NCI-H2227 treated with DMSO at 0.1 percent for 48 hours (cell line): ENCODE results near the gene FAM210A.

Experiments used
- DNase-seq: peaks from one replicate; lab custom pipeline; 2025; lab: John Stamatoyannopoulos, UW

The FAM210A gene

DNA sequence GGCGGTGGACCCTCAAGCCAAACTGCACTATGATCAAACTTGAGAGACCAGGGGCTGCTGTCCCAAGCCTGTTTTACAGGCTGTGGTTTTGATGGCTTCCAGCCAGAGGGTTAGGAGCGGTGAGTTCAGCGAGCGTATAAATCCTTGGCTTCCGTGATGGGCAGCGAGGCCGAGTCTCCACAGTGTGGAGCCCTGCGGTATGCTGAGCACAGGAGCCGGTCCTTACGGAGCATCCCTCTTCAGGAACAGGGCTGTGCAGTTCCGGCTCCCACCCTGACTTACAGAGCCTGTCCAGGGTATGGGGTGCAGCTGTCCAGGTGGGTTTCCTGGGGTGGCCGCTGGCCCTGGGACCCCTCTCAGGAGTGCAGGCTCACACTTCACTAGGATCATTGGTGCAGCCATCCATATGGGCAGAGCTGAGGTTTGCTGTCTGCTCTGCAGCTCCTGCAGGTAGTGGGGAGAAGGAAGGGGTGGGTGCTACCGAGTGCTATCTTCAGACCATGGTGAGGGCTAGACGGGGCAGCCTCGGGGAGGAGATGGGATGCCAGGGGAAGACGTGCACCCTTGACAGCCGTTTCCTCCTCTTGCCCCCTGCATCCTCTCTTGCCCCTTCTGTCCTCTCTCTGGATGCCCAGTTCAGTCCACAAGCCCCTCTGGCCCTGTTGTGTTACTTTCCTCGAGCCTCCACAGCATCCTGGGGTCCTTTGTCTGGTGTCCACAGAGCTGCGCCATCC is 104.3 kb downstream of the FAM210A start:
- no peak for DNase-seq

DNA sequence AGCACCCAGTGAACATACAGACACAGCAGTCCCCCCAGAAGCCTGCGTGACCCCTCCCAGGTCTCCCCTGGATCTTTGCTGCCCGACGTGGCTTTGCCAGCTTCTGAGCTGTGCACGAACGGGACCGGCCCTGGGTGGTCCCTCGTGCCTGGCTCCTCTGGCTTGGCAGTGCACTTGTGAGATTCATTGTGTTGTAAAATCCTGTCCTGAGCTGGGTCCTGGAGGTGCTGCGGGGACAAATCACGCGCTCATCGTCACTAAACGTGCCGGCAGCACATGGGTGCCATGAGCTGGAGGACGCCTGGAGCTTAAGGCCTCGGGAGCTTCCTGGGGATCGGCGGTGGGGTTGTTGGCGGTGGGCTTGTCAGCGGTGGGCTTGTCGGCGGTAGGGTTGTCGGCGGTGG is 104.9 kb downstream of the FAM210A start:
- no peak for DNase-seq

DNA sequence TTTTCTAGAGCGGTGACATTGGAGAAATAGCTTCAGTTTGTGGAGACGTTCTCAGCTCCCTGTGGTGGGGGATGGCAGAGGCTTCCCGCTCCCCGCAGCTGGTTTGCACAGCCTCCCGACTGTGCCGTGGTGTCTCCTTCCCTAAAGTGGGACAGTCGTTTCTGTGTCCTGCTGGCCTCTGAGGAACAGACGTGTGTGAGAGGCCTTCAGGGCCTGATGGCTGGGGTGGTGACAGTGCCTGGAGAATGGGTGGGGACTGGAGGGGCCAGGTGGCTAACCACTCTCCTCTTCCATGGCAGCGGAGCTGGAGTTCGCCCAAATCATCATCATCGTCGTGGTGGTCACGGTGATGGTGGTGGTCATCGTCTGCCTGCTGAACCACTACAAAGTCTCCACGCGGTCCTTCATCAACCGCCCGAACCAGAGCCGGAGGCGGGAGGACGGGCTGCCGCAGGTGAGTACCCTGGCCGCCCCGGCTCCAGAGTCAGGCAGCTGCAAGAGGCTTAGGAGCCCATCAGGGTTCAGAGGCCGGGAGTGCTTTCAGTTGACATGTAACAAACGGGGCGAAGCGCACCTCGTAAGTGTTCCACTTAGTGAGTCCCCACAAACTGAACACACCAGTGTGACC is 105.4 kb downstream of the FAM210A start:
- no peak for DNase-seq

DNA sequence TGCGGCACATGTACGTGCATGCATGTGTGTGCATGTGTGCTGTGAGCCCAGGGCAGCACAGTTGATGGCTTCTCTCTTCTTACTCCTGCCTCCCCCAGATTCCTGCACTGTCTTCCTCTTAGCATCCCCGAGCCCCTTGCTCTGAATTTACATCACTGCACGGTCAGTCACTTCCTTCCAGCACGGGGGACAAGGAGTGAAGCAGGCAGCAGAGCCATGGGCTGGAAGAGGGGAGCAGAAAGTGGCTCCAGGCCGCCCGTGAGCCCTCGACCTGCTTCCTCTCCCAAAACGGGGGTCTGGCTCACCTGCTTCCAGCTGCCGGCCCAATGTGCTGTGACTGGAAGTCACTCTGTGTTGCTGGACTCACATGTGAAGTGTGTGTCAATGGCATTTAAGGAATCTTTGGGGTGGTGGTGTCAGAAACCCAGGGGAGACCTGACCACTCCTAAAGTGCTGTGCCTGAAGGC is 106.1 kb downstream of the FAM210A start:
- DNase-seq: no peak

DNA sequence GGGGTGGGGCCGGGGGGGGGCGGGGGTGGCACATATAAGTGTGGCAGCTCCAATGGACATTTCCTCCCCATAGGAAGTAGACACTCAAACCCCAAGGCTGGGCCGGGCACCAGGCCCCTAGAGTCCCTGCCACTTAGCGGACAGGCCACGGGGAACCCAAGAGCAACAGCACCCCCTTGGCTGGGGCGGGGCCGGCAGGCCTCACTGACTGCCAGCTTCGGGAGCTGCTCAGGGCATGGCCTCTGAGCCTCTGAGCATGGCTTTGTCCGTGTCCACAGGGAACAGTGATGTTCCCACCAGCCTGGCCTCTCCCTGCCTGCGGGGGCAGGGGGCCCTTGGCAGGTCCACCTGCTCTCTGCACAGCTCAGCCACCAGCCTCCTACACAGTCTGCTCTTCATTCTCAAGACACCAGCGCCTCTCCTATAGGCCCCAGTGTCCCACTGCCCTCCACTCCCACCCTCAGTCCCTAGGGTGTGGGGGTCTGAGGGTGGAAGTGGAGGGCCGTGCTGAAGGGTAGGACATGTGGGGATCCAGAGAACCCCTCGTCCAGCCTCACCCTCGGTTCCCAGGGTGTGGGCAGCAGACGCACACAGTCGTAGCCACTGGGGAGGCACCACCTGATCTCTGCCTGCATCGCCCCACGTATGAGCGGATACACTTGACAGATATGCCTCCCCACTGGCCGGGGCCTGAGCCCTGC is 106.7 kb downstream of the FAM210A start:
- DNase-seq: no peak

DNA sequence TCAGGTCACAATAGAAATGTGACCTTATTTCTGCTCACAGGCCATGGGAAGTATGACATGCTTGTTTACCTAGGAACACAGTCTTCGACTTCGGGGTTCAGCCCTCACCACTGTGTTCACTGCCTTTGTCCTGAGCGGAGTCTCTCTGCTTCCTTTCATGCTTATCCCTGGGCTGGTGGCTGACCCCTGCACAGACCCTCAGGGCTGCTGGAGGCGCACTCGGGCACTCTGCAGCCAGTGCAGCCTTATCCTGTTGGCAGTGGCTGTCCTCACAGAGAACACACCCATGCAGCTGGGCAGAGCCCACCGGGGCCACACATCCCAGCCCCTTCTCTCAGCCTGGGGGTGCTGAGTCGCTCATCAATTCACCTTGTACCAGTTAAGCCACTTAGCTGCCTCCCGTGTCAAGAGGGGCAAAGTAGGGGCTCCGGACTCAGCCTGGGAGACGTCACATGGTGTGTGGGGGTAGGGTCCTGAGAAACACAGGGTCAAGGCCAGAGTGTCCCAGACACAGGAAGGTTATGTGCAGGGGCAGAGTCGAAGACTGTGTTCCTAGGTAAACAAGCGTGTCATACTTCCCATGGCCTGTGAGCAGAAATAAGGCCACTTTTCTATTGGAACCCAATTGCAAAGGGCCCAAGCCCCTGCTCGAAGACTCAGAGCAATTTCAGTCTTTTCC is 107.5 kb downstream of the FAM210A start:
- no peak for DNase-seq

DNA sequence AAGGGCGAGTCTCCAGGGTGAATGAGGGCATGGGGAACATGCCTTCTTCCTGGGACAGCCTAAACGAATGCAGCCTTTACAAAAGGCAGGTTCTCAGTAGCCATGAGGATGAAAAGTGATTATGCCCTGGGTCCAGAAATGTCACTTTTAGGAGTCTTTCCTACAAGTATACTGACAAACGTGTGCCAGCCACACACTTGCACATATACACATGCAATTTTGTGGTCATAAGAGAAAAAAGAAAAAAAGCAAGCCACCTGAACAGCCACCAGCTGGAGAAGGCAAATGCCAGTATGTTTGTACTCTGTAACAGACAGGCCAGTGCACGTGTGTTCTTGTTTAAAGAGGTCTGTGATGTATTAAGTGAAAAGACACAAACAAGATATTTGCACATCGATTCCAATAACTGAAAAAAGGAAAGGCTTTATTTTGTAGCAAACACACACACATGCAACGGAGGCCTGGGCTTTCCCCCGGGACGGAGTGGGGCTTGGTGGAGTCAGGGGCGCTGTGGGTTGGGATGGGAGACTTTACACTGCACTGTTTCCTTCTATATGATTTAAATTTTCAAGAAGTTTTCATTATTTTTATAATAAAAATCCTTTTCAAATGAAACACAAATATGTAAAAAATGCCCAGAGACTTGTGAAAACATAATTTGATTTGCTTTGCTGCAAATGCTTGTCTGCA is 108.4 kb downstream of the FAM210A start:
- DNase-seq: no peak

DNA sequence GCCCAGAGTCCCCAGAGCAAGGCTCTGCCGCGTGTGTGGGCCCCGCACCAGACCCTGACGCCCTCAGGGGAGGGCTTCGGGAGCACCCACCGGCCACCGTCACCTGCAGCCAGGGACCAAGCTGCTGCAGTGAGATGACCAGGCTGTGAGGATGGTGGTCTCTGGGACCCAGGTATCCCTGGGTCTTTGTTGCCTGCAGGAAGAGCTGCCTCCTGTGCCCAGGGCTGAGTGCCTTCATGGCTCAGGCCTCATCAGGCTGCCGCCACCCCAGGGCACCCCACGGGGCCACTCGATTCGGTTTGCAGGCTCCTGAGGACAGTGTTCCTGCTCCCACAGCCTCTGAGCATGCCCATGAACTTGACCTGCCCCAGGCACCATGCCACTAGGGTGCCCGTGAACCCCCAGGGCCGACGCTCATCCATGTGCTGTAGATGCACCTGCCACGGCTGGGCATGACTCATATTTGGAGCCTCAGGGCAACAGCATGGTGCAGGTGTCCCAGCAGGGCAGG is 109.8 kb downstream of the FAM210A start:
- DNase-seq: no peak

DNA sequence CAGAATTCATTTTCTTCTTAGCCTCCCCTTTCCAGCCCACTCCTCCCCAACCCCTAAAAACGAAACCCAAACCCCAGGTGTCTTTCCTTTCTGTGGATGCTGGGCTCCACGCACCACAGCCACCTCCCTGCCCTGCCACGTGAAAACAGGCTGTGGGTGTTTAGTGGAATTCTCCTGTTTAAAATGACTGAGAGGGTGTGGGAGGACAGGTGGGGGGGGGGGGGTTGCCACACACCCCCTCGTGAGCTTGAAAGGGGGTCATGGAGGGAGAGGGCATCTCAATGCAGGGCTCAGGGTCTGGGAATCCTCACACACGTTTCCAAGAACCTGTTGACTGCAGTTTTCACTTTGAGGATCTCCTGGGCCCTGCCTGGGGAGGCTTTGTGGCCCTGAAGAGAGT is 110.3 kb downstream of the FAM210A start:
- no peak for DNase-seq

DNA sequence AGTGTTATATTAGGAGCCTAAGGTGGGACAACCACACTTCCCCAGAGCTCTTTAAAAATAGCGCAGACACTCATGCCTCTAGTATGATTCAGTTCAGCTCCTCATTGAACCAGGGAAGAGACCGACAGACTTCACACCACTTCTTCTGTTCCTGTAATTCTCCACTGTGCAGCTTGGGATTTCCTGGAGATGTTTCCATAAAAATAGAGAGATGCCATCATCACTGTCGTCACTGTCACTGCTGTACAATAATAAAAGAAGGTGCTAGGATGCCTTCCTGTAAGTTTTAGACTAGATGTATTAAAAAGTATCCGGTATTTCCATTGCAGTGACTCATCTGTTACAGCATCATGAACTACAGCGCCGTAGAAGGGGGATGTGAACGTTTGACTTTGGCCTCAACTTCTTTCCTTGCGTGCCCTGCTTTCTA is 110.9 kb downstream of the FAM210A start:
- no peak for DNase-seq

DNA sequence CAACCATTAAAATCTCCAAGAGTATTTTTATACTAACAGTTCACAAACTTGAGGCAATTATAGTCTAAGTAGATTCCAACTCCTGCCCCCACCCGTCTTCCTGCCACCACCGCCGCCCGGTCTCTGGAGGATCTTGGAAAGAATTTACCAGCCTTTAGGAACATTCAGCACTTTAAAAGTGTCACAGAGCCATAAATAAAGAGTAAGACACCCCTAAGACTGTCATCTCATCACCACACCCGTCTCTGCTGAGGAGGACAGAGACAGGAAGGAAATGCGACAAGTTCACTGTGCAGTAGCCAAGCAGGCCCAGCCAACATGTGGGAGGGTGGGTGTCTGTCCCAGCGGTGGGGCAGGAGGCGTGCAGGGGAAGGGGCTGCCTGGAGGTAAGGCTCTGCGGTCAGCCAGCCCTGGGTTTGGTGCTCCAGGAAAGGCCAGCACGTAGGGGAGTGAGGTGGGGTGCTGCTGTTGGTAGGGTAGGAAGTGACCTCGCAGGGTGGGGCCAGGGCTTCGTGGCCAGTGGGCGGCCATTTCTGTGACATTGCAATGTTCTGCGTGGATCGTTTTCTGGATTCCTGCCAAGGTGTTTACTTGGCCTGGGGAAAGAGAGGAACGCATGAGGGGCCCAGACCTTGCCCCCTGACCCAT is 111.6 kb downstream of the FAM210A start:
- no peak for DNase-seq

DNA sequence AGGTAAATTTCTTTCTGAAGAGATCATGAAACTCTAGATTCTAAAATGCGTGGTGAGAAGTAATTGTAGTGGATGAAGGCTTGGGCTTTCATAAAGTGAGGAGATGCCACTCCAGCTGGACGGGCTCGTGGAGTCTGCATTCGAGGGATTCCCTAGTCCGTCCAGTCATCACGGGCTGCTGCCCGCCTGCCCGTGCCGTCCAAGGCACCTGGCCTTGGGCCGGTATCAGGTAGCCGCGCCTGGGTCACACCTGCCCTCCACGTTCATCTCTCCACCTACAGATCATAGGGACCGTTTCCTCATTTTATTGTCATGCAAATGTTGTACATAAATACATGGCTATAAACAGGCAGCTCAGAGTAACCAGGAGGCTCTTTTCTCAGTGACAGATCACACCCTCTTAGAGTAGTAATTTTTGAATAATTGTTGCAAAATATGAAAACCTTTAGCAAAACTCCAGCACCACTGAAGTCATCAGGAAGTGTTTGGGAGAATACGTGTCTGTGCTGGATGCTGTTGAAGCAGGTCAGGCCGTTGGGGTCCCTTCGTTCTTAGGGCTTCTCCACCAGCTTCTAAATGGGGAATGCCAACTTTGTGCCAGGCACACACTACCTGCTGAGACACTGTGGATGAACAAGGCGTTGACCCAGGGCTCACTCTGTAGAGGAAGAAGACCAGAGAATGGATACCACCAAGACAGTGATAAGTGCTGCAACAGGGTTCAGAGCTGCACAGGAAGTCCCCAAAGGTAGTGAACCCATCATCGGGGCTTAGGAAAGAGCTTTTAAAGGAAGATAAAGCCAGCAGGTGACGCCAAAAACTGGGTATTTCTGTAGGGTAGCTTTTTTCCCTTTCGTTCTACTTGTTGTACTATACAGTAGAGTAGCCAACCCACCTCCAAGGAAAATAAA is 112.5 kb downstream of the FAM210A start:
- DNase-seq: no peak
